VCaP (cell line): Measurements from ENCODE around the gene KCTD16.

Experiments used
- H3K27ac ChIP-seq: fragments of 450-650 bp; 2 replicates; pipeline ENCODE4 v1.5.1; 2017
- TF ChIP-seq, protein P1 (sequence below): fragments of 450-650 bp; conservative IDR thresholded peaks from 2 replicates; pipeline ENCODE4 v1.5.1; 2017; ENCODE audit warnings: mild to moderate bottlenecking, moderate library complexity

KCTD16 gene

DNA sequence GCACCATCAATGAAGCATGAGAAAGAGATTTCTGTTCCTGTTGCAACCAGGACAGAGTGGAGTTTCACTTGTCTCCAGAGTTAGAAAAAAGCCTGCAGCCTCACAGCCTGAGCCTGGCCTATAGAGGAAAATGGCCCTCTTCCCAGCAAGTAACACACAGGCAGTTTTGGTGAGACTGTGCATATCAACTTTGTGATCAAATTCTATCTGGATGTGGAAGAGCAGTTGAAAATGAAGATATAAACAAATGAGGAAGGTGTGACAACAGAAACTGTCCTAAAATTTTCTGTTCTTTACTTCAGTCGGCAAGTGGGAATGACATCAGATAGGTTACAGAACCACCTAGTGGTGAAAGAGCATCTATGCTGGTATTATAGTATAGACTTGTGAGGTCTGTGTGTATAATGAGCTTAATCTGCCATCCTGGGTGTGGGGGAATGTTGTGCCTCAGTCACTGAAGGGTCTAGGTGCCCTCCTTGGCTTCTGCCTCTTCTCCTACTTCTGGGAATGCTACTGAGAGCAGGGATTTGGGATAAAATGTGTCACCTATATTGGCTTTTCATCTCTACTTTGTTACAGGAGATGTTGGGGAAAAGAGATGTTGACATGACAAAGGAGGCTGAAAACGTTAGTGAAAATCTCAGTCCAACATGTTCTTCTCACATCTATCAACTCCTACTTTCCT is 28.4 kb upstream of the KCTD16 start:
- TF ChIP-seq, protein P1, sequence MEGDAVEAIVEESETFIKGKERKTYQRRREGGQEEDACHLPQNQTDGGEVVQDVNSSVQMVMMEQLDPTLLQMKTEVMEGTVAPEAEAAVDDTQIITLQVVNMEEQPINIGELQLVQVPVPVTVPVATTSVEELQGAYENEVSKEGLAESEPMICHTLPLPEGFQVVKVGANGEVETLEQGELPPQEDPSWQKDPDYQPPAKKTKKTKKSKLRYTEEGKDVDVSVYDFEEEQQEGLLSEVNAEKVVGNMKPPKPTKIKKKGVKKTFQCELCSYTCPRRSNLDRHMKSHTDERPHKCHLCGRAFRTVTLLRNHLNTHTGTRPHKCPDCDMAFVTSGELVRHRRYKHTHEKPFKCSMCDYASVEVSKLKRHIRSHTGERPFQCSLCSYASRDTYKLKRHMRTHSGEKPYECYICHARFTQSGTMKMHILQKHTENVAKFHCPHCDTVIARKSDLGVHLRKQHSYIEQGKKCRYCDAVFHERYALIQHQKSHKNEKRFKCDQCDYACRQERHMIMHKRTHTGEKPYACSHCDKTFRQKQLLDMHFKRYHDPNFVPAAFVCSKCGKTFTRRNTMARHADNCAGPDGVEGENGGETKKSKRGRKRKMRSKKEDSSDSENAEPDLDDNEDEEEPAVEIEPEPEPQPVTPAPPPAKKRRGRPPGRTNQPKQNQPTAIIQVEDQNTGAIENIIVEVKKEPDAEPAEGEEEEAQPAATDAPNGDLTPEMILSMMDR: peak; percentile 88
- H3K27ac ChIP-seq: peak overlapping the region; percentile 57

DNA sequence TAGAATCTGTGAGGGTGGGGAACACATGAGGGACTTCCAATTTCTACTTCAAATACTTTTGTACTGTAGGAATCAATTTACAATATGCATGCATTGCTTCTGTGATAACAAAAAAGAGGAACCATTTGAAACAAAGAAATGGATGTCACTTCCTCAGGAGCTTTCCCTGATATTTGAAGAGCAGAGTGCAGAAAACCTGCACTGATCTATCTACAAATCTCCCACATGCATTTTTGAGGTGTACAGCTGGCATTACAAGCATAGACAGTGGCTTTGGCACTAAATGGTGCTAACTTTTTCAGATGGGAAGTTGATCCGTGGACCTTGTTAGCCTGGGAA is 27.9 kb upstream of the KCTD16 start:
- peak overlapping the region; percentile 57; the same call in 1 of the 2 replicates for H3K27ac ChIP-seq
- TF ChIP-seq, protein P1: no peak

DNA sequence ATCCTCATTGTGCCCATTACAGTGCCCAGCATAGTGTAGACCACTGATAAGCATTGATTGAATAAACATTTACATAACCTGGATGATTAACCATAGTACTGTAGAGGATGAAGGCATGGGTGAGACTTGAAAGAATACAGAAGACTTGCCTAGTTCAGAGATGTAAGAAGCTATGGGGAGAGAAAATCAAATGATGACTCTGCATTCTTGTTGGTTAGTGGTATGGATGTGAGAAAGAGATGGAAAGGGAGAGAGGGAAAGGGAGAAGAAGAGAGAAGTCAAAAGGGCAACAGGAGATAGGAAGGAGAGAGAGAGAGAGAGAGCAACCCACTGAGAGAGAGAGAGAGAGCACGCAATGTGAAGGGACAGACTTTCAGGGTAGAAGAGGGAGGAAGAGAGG is 27.0 kb upstream of the KCTD16 start:
- TF ChIP-seq, protein P1: no peak
- H3K27ac ChIP-seq: no peak overlapping the region

DNA sequence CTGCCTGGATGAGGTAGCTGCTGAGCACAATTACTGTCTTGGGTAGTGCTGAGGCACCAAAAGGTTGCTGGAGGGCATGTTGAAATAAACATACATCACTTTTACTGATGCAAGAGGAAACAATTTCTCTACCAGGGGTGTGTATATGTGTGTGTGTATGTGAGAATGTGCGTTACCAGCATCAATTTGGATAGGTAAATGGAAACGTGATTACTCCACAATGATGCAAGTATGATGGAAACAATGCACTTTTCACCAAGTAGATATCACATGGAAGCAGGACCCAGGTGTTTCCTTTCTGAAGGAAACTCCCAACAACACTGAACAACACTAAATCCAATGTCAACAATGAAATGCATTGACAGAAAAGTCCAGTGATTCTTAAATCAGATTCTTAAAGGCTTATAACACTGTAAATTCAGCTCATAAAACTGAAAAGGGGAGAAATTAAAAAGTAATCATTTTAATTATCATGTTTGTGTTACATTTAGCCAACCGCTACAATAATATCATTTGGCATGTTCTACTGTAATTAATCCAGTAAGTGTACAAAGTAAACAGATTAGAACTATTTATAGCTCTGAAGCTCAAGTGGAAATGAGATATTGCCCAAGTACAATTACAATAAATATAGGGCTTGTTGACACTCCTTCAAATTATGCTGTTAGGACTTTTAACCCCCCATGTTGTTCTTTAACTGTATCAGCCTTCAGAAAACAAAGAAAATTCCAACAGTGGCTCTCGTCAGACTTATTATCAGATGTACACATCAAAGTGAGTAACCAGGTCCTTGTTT is 25.5 kb upstream of the KCTD16 start:
- TF ChIP-seq, protein P1: no peak
- H3K27ac ChIP-seq: peak overlapping the region; percentile 21; the same call in 1 of the 2 replicates

DNA sequence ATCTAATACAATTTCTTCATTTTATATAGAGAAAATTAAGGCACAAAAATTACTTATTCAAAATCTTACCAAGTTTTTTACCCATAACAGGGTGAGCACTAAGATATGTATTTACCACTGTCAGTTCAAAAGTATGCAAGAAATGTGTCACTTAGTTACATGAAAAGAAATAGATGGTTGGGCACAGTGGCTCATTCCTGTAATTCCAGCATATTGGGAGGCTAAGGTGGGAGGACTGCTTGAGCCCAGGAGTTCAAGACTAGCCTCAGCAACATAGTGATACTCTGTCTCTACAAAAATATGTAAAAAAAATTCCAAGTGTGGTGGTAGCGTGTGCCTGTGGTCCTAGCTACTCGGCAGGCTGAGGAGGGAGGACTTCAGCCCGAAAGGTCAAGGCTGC is 19.6 kb upstream of the KCTD16 start:
- H3K27ac ChIP-seq: no peak overlapping the region
- TF ChIP-seq, protein P1: no peak

DNA sequence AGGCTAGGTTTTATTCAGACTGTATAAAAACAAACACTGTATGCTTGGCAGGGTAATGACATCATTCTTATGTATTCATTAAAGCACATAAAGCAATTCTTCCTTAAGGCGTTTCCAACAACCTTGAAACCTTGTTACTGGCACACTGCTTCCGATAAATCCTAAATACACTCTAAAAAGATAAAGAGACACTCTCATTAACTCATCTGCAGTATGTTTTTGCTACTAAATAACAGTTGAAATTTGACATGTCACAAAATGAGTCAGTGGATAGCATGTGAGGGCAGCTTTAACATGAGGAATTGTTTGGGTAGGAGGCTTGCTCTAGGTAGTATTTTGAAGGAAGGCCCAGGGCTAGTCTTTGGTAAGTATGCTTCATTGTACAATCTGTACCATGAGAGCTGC is 13.9 kb upstream of the KCTD16 start:
- TF ChIP-seq, protein P1: no peak
- no peak overlapping the region; the same call in 1 of the 2 replicates for H3K27ac ChIP-seq

DNA sequence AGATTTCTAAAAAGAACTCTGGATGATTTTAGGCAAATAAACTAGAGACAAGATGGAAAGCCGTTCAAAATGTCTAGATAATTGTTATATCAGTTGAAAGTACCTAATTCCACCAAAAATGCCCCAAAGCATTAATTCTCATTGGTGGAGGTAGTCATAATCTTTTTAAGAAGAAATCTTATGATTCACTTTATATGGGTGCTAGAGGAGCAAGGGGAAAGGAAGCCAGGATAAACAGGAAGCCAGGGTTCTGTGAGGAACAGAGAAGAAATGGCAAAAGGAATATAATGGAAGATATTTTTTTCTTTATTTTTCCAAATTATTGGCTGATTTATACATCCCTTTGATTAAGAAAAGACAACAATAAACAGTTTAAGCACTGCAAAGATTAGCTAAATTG is 8.0 kb upstream of the KCTD16 start:
- TF ChIP-seq, protein P1: no peak
- H3K27ac ChIP-seq: no peak overlapping the region
